Endothelial cell (in vitro differentiated cells): Measurements from ENCODE around the gene CDH22. TPM values are rescaled to one million over a fixed set of nuclear protein-coding genes. Genes with fewer than 3 reads are reported as not detected.

Source experiments
- DNase-seq: peaks from one replicate; pipeline ENCODE4 v3.0.0; 2021; ENCODE audit warnings: low spot score
- H3K27ac Mint-ChIP-seq: one replicate; pipeline ENCODE4 v1.8.0; 2021; ENCODE audit warnings: mixed read lengths, inconsistent platforms; ENCODE audit not compliant: unreplicated experiment
- H3K27me3 Mint-ChIP-seq: one replicate; pipeline ENCODE4 v1.8.0; 2021; ENCODE audit warnings: mild to moderate bottlenecking, moderate library complexity, mixed read lengths, inconsistent platforms; ENCODE audit not compliant: unreplicated experiment
- H3K36me3 Mint-ChIP-seq: one replicate; pipeline ENCODE4 v1.8.0; 2021; ENCODE audit warnings: mild to moderate bottlenecking, low read depth, mixed read lengths, inconsistent platforms; ENCODE audit not compliant: unreplicated experiment
- H3K4me1 Mint-ChIP-seq: one replicate; pipeline ENCODE4 v1.8.0; 2021; ENCODE audit warnings: mild to moderate bottlenecking, mixed read lengths, inconsistent platforms; ENCODE audit not compliant: unreplicated experiment
- H3K4me3 Mint-ChIP-seq: one replicate; pipeline ENCODE4 v1.8.0; 2021; ENCODE audit warnings: mild to moderate bottlenecking, mixed read lengths, inconsistent platforms; ENCODE audit not compliant: unreplicated experiment
- H3K9me3 Mint-ChIP-seq: one replicate; pipeline ENCODE4 v1.8.0; 2021; ENCODE audit warnings: mixed read lengths, inconsistent platforms; ENCODE audit not compliant: unreplicated experiment
- CTCF ChIP-seq: fragments of 200-600 bp; sonication (generic); IDR thresholded peaks from one replicate; pipeline ENCODE4 v1.5.0; 2021; ENCODE audit warnings: antibody characterized with exemption; ENCODE audit not compliant: unreplicated experiment
- total RNA-seq: library from RNA; stranded (reverse); fragmentation: NEBNext Ultra II Directional; extraction: Animal tissue kit (Norgen Biotek cat#: 25700); gene quantifications from one replicate; pipeline ENCODE4 v1.2.1, GENCODE V29; 2021; ENCODE audit not compliant: unreplicated experiment

Gene CDH22
- total RNA-seq, 1 donor from 2014 or later: 1.3 TPM

GRCh38 chr20:46324960-46325703, 16.8 kb upstream of the CDH22 start:
- TF ChIP-seq CTCF: no peak
- Mint-ChIP-seq H3K9me3 (no peaks in the 10 kb centered on the region), H3K27ac (no peak overlapping the region), H3K36me3 (no peaks in the 10 kb centered on the region), H3K4me1 (no peaks in the 10 kb centered on the region), H3K27me3 (peaks cover 7% of the 10 kb centered on the region), H3K4me3 (no peak overlapping the region)
- peak; percentile 65 for DNase-seq

GRCh38 chr20:46324379-46324778, 16.1 kb upstream of the CDH22 start:
- no peaks in the 10 kb centered on the region for H3K4me1 Mint-ChIP-seq
- TF ChIP-seq CTCF: no peak
- no peak overlapping the region for H3K27ac Mint-ChIP-seq
- no peaks in the 10 kb centered on the region for H3K9me3 Mint-ChIP-seq
- no peak for DNase-seq
- H3K4me3 Mint-ChIP-seq: no peak overlapping the region
- H3K27me3 Mint-ChIP-seq: peaks cover 7% of the 10 kb centered on the region
- no peaks in the 10 kb centered on the region for H3K36me3 Mint-ChIP-seq

- H3K36me3 Mint-ChIP-seq: no peaks in the 10 kb centered on the region
- H3K27me3 Mint-ChIP-seq: peaks cover 7% of the 10 kb centered on the region
- no peak overlapping the region for H3K27ac Mint-ChIP-seq
- no peaks in the 10 kb centered on the region for H3K4me1 Mint-ChIP-seq
- H3K4me3 Mint-ChIP-seq: no peak overlapping the region
- no peak for DNase-seq
- H3K9me3 Mint-ChIP-seq: no peaks in the 10 kb centered on the region
- no peak for TF ChIP-seq CTCF
Measured at GRCh38 chr20:46323557-46323956, 15.3 kb upstream of the CDH22 start.

GRCh38 chr20:46322641-46323040, 14.3 kb upstream of the CDH22 start:
- H3K36me3 Mint-ChIP-seq: no peaks in the 10 kb centered on the region
- H3K27ac Mint-ChIP-seq: no peak overlapping the region
- no peak overlapping the region for H3K4me3 Mint-ChIP-seq
- no peaks in the 10 kb centered on the region for H3K4me1 Mint-ChIP-seq
- no peak for DNase-seq
- TF ChIP-seq CTCF: no peak
- peaks cover 10% of the 10 kb centered on the region for H3K27me3 Mint-ChIP-seq
- H3K9me3 Mint-ChIP-seq: no peaks in the 10 kb centered on the region

GRCh38 chr20:46317685-46318177, 9.4 kb upstream of the CDH22 start:
- Mint-ChIP-seq H3K9me3 (no peaks in the 10 kb centered on the region), H3K27ac (no peak overlapping the region), H3K4me1 (peaks cover 9% of the 10 kb centered on the region), H3K27me3 (peaks cover 15% of the 10 kb centered on the region), H3K4me3 (no peak overlapping the region), H3K36me3 (no peaks in the 10 kb centered on the region)
- no peak for DNase-seq
- no peak for TF ChIP-seq CTCF
